Right lobe of liver (tissue), 4 donors: ENCODE data around the gene NTMT1.

ENCODE experiments used
- POLR2A ChIP-seq: fragments of 450-650 bp; IDR thresholded peaks from one replicate; pipeline ENCODE4 v1.6.1; 2017; ENCODE audit warnings: antibody characterized with exemption, mild to moderate bottlenecking
- TF ChIP-seq, protein P1 (sequence below), 4 donors: fragments of 200-600 bp in 3 of 4; fragments of 450-650 bp in 1 of 4; IDR thresholded peaks; one replicate each; pipeline versions ENCODE4 v1.5.1 to v1.8.0; 2016 to 2022; ENCODE audit warnings: antibody characterized with exemption in 4 of 4, mild to moderate bottlenecking in 2 of 4
- donor health status: DM: no; HTN: no; CAD: no.
- donor health status: DM: no; HTN: no; CAD: no.
- donor health status: DM: no; HTN: yes; CAD: no.

DNA sequence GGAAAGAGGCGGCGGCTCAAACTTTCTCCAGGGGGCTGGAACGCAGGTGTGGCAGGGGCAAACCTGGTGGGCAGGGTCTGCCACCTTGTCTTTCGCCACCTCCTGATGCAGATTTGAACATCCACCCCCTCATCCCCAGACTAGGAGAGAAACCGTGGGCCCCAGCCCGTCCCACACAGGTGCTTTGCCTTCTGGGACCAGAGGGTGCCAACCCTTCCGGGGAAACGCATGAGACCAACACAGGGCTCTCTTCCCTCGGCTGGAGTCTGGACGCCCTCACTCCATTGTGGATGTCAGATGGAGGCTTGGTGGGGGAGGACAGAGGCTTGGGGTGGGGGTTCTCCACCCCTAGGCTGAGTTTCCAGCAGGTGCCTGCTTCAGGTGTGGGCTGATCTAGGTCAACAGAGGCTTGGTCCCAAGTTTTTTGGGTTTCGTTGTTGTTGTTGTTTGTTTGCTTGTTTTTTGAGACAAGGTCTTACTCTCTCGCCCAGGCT is 14.6 kb upstream of the NTMT1 start:
- TF ChIP-seq, protein P1, sequence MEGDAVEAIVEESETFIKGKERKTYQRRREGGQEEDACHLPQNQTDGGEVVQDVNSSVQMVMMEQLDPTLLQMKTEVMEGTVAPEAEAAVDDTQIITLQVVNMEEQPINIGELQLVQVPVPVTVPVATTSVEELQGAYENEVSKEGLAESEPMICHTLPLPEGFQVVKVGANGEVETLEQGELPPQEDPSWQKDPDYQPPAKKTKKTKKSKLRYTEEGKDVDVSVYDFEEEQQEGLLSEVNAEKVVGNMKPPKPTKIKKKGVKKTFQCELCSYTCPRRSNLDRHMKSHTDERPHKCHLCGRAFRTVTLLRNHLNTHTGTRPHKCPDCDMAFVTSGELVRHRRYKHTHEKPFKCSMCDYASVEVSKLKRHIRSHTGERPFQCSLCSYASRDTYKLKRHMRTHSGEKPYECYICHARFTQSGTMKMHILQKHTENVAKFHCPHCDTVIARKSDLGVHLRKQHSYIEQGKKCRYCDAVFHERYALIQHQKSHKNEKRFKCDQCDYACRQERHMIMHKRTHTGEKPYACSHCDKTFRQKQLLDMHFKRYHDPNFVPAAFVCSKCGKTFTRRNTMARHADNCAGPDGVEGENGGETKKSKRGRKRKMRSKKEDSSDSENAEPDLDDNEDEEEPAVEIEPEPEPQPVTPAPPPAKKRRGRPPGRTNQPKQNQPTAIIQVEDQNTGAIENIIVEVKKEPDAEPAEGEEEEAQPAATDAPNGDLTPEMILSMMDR (IDR thresholded peaks at IDR 0.05) = no peak
- TF ChIP-seq POLR2A = no peak
